AG20443 (cell line): ENCODE measurements around the gene MTMR2.

Experiments used
- DNase-seq: peaks from one replicate; pipeline ENCODE4 v3.0.0; 2012; ENCODE audit warnings: low spot score, mixed read lengths

MTMR2 gene

DNA sequence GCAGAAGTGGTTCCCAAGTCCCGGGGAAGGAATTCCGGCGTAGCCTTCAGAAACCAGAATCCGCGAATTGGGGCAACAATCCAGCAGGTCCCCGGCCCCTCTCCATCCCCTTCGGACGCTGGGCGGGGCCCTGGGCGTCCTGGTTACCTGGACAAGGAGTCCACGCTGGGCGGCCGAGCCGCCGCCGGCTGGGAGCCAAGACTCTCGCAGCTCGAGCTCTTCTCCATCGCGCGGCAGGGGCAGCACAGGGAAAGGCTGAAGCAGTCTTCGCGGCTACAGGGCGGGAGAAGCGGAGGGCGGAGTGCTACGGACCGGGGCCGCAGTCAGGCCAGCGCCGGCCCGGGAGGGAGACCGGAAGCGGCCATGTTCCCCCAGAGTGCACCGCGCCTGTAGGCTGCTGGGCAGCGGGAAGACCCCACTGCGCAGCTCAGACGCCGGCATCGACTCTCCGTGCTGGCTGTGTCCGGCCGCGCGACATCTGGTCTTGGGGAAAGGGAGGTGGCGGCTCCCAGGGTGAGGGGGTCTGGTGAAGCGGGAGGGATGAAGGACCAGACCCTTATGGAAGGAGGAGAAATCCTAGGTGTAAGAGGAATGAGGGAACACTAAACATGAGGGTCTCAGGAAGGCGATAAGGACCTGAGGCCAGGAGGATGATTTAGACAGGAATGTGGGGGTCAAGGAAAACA, at the start of gene MTMR2:
Gene MTMR2, minus strand, starts transcription at position 380 of the 686 bp plus-strand sequence. Its CDS starts 153 bp downstream, at position 227.
- peak; percentile 93 for DNase-seq

GRCh38 chr11:95972060-95972459, 48.2 kb upstream of the MTMR2 start:
- DNase-seq: no peak

GRCh38 chr11:95968585-95968984, 44.7 kb upstream of the MTMR2 start:
- DNase-seq: no peak

DNA sequence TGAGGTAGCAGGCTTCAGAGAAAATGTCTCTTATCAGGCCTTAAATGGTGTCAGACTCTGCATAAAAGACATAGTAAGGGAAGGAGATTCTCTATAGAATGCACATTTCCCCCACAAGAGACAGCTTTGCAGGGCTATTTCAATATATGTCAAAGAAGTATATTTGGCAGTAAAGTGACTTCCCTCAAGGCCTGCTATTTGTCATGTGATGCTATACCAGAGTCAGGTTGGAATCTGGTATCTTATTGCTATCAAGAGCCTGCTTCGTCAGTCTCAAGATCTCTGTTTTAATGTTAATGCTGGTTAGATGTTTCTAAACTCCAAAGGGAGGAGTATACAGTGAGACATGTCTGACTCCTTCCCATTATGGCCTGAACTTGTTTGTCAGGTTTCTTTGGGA, 40.4 kb upstream of the MTMR2 start:
- no peak for DNase-seq

DNA sequence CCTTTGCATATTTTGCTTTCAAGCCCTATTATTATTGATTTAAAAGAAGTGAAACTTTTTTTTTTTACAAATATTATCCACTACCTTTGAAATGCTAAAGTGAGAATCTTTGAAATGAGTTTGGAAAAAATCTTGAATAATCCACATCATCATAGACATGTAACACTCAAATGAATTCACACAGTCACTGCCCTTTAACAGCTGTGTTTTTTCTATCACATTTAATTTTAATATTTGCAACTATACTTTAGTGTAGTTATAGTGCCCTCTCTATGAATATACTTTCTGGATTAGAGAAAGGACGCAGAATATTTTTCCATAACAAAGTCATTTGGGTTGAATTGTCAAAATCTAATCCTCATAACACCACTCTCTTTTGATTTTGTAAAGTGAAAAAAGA, 37.9 kb upstream of the MTMR2 start:
- no peak for DNase-seq

- DNase-seq: no peak
Measured at GRCh38 chr11:95950905-95951304, 27.0 kb upstream of the MTMR2 start.

DNA sequence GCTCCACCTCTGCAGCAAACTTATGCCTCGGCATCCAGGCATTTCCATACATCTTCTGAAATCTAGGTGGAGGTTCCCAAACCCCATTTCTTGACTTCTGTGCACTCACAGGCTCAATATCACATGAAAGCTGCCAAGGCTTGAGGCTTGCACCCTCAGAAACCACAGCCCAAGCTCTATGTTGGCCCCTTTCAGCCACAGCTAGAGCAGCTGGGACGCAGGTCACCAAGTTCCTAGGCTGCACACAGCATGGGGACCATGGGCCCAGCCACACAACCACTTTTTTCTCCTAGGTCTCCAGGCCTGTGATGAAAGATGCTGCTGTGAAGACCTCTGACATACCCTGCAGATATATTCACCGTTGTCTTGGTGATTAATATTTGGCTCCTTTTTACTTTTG, 24.7 kb upstream of the MTMR2 start:
- DNase-seq: no peak

GRCh38 chr11:95944623-95945022, 20.7 kb upstream of the MTMR2 start:
- DNase-seq: no peak

GRCh38 chr11:95943546-95943945, 19.6 kb upstream of the MTMR2 start:
- no peak for DNase-seq

DNA sequence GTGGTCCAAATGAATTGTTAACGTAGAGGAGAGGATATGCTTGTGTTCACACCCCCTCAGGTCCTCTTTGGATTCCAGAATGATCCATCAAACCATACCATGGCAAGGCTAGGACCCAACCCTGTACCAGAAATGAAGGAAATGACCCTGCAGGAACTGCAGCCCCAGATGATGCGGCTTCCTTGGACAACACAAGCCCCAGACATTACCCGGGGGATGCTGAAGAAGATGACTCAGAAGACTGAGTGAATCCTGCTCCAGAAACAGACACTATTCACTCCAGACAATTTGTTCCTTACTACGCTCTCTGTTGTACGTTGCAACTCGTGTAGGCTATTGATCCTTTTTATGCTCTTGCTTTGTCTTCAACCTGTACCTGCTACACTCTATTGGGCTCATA, 15.2 kb upstream of the MTMR2 start:
- no peak for DNase-seq

- DNase-seq: no peak
Measured at GRCh38 chr11:95937358-95937757, 13.5 kb upstream of the MTMR2 start.

- DNase-seq: no peak
Measured at GRCh38 chr11:95933594-95933993, 9.7 kb upstream of the MTMR2 start.

DNA sequence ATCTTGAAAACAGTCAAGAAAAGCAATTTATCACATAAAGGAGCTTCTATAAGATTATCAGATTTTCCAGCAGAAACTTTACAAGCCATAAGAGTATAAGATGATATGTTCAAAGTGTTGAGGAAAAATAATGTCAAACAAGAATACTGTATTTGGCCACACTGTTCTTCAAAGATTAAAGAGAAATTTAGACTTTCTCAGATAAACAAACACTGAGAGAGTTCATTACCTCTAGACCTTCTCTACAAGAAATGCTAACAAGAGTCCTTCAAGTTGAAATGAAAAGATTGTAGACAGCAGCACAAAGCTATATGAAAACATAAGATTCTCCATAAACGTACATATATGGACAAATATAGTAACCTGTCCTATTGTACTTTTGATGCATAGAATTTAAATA, 8.0 kb upstream of the MTMR2 start:
- DNase-seq: no peak

- DNase-seq: no peak
Measured at GRCh38 chr11:95930948-95931347, 7.0 kb upstream of the MTMR2 start.

DNA sequence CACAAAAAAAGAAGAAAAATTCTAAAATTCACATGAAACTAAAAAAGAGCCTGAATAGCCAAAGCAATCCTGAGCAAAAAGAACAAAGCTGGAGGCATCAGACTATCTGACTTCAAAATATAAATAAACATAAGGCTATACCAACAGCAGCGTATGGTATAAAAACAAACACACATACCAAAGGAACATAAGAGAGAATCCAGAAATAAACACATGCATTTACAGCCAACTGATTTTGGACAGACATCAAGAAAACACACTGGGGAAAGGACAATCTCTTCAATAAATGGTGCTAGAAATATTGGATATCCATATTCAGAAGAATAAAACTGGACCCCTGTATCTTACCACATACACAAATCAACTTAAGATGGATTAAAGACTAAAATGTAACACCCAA, 2.8 kb upstream of the MTMR2 start:
- DNase-seq: no peak

DNA sequence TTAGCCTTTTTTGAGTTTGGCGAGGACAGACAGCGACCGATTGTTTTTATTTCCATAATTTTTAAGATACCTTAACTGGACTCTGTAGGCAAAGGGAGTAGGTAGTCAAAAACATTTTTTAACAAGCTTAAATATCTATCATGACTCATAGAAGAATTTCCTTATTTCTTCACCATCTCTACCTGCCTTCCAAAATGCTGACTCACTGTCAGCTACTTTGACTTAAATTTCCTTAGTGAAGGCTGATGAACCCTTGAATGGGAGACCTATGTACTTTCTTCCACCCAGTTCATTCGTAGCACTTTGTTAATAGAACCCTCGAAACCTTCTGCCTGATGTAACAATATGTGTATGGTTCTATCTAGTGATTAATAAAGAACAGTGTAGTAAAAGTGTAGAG, 1.1 kb upstream of the MTMR2 start:
- no peak for DNase-seq

- DNase-seq: no peak
Measured at GRCh38 chr11:95924414-95924760, 480 bp upstream of the MTMR2 start.

GRCh38 chr11:95923439-95923727, 524 bp downstream of the MTMR2 start:
- no peak for DNase-seq

DNA sequence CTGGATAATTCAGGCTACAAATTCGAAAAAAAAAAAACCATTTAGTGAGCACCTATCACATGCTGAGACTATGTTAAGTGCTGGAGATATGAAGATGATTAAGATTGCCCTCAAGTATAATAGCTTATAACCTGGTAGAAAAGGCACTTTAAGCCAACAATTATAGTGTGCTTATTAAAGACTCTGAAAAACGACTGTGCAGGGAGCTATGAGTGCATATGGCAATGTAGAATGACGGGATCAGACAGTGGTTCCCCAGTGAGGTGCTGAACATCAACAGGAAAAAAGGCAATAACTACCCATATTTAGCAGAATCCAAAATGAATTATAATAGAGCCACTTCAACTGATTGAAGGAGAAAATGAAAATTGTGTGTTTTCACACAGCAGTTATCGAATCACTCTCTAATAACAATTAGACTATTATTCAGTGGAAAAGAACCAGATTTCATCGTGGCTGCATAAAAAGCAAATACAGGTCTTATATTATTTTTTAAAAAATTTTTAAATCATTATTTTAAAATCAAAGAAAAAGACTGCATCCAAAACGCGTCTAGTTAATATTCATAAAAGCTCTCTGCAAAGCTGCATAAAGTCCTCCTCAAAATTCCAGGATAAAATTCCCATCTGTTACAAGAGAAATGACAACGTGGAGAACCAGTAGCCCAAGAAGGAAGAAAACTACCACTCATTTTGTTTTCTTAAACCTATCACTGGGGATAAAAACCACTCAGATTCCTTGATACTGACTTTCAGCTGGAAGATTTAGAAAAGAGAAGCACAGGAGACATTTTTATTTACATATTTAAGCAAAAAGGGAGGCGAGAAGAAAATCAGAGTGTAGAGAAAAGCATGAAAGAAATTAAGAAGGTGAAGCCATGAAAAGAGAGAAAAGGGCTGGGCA, 1.1 kb downstream of the MTMR2 start:
- peak; percentile 13 for DNase-seq

DNA sequence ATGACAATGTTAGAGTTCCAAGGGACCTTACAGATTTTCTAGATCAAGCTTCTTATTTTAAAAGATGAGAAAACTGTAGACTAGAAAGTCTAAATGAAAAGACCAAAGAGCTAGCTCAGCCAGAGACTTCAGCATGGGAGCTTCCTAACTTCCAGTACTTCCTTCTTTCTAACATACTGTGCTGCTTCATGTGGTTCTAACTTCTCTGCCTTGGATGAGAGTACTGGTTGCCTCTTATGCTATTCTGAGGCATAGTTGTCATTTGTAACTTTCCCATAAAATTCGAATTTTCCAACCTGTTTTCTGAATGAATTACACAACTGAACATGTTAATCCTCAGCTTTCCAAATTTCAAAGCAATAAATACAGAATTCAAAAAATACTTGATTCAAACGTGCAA, 1.8 kb downstream of the MTMR2 start:
- no peak for DNase-seq

- peak; percentile 24 for DNase-seq
Measured at GRCh38 chr11:95920460-95921105, 3.3 kb downstream of the MTMR2 start.

DNA sequence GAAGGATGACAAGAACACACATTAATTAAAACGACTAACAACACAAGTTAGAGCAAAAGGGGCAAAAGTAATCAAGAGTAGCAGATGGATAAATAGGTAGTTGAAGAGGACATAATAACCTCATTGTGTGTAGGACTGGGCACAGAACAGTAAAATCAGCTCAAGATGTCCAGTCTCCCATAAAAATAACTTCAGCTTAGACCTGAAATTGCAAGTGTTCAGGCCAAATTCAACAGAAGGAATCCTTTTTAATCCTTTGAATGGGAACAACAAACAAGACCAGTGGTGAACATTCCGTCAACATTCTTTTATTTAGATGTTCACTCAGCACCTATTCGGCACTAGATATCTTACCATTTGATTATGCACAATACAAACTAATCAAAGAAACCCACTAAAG, 4.4 kb downstream of the MTMR2 start:
- no peak for DNase-seq

GRCh38 chr11:95918720-95919119, 5.2 kb downstream of the MTMR2 start:
- DNase-seq: no peak
